Dedifferentiated amniotic fluid mesenchymal stem cell (primary cell): ENCODE results near the gene SLC16A7.
"Not testable (repeated sequence)": the region's sequence is repeated elsewhere in the genome, so short reads cannot be mapped to it uniquely, and the experiment has no call there.

Source experiments
- DNase-seq: peaks from one replicate; pipeline ENCODE4 v3.0.0-alpha.2; 2016; ENCODE audit errors: extremely low spot score

The SLC16A7 gene

GRCh38 chr12:59736359-59736758 is 140.5 kb downstream of the SLC16A7 start:
- DNase-seq = no peak

DNA sequence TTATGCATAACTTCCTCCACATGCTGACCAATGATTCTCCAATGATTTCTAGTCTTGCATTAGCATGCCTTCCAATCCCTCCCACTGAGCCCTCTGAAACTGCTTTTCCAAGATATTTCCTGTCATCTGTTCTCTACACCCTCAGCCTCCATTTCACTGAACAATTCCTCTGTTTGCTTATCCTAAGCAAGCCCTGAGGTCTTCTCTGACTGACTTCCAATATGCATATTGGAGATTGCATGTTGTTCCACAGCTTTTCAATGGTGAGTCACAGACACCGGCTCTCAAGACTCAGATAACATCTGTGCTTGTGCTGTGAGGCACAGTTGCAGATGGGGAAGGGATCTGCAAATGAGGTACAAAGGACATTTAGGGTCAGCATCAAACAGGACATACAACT is 141.0 kb downstream of the SLC16A7 start:
- DNase-seq = peak; percentile 91

- DNase-seq = peak; percentile 87
Measured at GRCh38 chr12:59737725-59738463, 142.1 kb downstream of the SLC16A7 start.

DNA sequence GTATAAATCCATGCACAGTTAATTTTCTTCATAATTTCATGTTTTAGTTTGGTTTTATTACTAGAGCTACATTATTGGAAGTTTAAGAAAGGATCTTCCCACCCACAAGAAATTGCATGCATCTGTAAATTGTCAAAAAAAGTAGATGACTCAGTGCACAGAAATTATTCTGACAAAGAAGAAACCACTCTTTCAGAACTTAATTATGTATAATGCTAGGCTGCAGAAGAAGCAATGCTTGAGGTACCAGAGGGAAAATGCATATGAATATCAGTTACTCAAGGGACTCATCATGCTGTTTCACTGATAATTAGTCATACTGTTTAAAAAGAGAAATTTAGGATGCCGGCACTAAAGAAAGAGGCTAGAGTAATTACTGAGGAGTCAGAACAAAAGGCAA is 147.0 kb downstream of the SLC16A7 start:
- peak; percentile 41 for DNase-seq

DNA sequence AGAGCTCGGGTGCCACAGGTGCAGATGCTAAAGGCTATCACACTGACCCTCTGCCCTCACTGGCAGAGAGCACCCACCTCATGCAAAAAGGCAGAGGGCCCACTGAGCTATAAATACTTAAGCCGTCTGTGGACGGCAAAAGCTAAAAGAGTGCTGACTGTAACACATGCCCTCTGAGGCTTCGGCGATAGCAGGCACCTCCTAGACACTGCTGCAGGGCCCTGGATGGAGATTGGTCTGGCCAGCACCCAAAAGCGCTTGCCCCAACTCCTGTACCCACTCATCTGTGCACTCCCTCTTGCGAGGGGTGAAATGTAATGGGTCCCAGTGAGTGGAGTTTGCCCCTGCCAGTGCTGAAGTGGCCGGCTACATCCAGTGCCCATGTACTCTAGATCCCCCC is 148.7 kb downstream of the SLC16A7 start:
- DNase-seq = no peak

GRCh38 chr12:59751091-59751490 is 155.3 kb downstream of the SLC16A7 start:
- DNase-seq = not testable (repeated sequence)

GRCh38 chr12:59761542-59761941 is 165.7 kb downstream of the SLC16A7 start:
- no peak for DNase-seq

- no peak for DNase-seq
Measured at GRCh38 chr12:59763835-59764234, 168.0 kb downstream of the SLC16A7 start.

- no peak for DNase-seq
Measured at GRCh38 chr12:59768031-59768430, 172.2 kb downstream of the SLC16A7 start.

DNA sequence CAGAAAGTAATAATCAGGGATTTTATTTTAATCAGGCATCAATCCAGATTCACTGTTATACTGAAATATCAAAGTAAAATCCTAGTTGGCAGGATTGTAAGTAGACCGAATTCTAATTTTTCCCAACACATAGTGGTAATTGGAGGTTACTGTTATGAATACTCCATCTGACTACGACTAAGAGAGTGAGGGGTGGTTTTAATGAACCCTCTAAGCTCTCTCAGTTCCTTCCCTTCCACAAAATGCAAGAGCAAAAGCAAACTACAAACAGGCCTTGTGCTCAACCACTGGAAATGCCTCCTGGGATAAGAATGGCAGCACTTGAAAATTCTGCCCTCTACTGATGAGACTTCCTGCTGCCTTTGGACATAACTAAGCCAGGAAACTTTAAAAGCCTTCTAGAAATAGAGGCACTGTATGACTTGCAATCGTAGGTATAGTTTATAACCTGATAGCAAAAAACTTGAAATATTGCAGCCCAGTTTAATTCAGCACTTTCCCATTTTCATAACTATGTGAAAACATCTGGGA is 184.8 kb downstream of the SLC16A7 start:
- no peak for DNase-seq

- no peak for DNase-seq
Measured at GRCh38 chr12:59787610-59788009, 191.8 kb downstream of the SLC16A7 start.

DNA sequence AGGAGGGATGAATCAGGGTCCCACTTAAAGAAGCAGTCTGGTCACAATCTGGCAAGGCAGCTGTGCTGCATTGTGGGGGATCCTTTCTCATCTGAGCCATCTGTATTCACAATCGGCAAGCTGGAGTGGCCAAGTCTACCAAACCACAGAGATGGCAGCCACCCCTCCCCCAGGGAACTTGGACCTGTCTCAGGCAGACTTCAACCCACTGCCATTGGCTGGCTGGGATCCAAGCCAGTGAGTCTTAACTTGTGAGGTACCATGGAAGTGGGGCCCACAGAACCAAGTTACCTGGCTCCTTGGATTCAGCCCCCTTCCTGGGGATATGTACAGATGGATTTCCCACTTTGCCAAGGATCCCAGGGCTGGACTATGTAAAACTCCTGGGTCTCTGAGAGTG is 196.8 kb downstream of the SLC16A7 start:
- DNase-seq = no peak

DNA sequence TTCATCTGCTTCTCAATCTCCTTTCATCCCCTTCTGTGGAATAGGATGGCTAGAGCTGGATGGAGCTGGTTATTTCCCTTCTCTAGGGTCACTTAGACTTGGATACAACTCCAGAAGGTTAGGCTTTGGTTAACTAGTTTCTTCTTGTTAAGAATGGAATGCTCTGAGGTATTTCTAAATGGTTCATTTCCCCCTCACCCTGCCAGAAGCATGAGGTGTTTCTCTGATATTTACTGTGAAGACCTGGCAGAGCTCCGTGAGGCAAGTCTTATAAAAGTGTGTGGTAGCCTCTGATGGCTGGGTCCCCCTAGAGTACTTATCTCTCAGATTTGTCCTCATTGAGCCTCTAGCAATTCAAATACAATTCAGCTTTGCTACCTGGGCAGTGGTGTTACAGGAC is 207.9 kb downstream of the SLC16A7 start:
- no peak for DNase-seq

- no peak for DNase-seq
Measured at GRCh38 chr12:59808317-59808910, 212.6 kb downstream of the SLC16A7 start.

DNA sequence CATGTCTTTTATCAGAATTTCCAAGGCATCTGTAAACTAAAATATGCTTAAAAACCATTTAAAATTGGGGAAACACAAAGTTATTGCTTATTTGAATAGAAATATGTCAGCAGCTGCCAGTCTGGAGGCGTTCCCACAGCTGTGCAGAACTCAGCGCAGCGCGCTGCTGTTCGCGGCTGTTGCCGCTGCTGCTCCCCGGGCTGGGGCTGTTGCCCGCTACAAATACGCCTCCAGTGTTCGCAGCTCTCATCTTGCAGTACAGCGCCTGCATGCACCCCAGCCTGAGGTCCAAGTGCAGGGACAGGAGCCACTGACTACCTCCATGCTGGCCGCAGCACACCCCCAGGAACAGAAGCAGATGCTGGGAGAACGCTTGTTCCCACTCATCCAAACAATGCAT is 216.2 kb downstream of the SLC16A7 start:
- no peak for DNase-seq

DNA sequence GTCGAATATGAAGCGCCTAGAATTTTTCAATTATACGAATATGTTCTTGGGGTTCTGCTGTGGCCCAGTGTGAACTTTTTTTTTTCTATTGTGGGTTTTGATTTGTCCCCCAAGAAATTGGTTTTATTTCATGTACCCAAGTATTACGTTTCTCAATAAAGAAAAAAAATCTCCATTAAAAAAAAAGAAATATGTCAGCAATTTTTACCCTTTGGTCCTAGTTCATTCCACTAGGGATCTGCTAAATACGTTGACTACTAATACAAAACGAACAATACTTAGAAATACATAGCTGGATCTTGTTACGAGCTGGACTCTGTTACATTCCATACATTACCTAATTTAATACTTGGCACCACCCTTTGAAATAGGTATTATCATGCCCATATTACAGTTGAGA is 216.9 kb downstream of the SLC16A7 start:
- DNase-seq = no peak

DNA sequence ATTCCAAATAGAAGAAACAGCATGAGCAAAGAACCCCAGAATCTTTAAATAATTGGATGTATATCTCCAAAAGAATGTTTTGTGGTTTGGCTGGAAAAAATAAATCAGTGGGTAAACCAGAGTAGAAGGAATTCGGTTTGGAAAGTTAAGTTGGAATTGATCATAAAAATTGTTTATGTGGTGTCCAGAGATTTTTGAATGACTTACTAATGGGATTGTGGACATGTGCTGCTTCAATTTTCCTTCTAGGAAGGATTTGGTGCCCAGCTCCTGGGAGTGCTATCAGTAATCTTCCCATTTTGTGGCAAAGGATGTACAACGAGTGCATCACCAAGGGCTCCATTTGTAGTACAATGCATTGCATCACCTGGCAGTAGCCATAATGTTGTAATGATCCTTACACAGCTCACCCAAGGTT is 224.8 kb downstream of the SLC16A7 start:
- DNase-seq = peak; percentile 24

GRCh38 chr12:59823567-59823966 is 227.7 kb downstream of the SLC16A7 start:
- no peak for DNase-seq

- no peak for DNase-seq
Measured at GRCh38 chr12:59827767-59828166, 231.9 kb downstream of the SLC16A7 start.

DNA sequence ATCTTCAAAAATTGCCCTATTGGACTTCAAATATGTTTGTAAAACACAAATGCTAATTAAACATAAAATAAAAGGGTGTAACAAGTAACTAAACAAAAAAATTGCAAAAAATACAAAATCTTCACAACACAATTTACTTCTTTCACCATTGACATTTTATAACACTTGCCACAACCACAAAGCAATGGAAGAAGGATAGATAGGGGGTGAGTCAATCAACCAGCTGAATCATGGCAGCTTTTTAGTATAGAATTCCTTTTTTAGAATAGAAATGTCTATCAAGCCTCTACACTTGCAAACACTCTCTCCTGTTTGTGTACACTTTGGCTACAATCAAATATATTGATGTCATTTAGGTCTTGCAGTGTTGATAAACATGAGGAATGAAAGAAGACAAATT is 232.7 kb downstream of the SLC16A7 start:
- DNase-seq = no peak

DNA sequence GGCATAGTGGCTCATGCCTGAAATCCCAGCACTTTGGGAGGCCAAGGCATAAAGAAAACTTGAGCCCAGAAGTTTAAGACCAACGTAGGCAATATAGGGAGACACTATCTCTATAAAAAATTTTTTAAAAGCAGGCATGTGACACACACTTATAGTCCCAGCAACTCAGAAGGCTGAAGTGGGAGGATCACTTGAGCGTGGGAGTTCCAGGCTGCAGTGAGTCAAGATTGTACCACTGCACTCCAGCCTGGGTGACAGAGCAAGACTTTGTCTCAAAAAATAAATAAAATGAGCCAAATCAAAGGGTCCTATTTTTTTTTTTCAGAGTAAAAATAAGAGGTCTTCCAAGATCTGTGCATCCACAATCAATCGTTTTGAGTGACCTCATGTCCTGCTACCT is 237.6 kb downstream of the SLC16A7 start:
- no peak for DNase-seq

GRCh38 chr12:59834659-59835474 is 239.0 kb downstream of the SLC16A7 start:
- peak; percentile 38 for DNase-seq
